HEK293 (cell line): ENCODE data around the gene ZNF425.

Experiments used
- CTCF ChIP-seq: fragments of 450-650 bp; formaldehyde crosslinking; IDR thresholded peaks from 2 replicates; pipeline ENCODE4 v1.5.1; 2016; ENCODE audit warnings: missing biosample characterization, missing genetic modification characterization
- HIC1 ChIP-seq: fragments of 450-650 bp; formaldehyde crosslinking; IDR thresholded peaks from 2 replicates; pipeline ENCODE4 v1.5.1; 2016; ENCODE audit warnings: missing biosample characterization, missing genetic modification characterization
- MEIS1 ChIP-seq: sonication (generic); formaldehyde crosslinking; IDR thresholded peaks from 2 replicates; pipeline ENCODE4 v1.8.1; 2022; ENCODE audit warnings: missing genetic modification reagents, mild to moderate bottlenecking, borderline replicate concordance
- TCF7L2 ChIP-seq: IDR thresholded peaks from 2 replicates; pipeline ENCODE4 v1.6.1; 2011; ENCODE audit warnings: low read depth, mild to moderate bottlenecking, inconsistent platforms, low read length, moderate library complexity, borderline replicate concordance
- ZNF133 ChIP-seq: fragments of 450-650 bp; formaldehyde crosslinking; IDR thresholded peaks from 2 replicates; pipeline ENCODE4 v1.5.1; 2016; ENCODE audit warnings: missing biosample characterization, missing genetic modification characterization
- ZNF174 ChIP-seq: fragments of 450-650 bp; formaldehyde crosslinking; IDR thresholded peaks from 2 replicates; pipeline ENCODE4 v1.5.0; 2017; ENCODE audit warnings: missing biosample characterization, mild to moderate bottlenecking, missing genetic modification characterization
- ZNF175 ChIP-seq: fragments of 450-650 bp; formaldehyde crosslinking; IDR thresholded peaks from 2 replicates; pipeline ENCODE4 v1.5.1; 2016; ENCODE audit warnings: missing biosample characterization, missing genetic modification characterization
- ZSCAN4 ChIP-seq: fragments of 450-650 bp; formaldehyde crosslinking; IDR thresholded peaks from 2 replicates; pipeline ENCODE4 v1.5.1; 2017; ENCODE audit warnings: missing biosample characterization, missing genetic modification characterization
- TF ChIP-seq, protein P1 (sequence below): fragments of 450-650 bp; formaldehyde crosslinking; IDR thresholded peaks from 2 replicates; pipeline ENCODE4 v1.5.1; 2016; ENCODE audit warnings: missing biosample characterization, missing genetic modification characterization

DNA sequence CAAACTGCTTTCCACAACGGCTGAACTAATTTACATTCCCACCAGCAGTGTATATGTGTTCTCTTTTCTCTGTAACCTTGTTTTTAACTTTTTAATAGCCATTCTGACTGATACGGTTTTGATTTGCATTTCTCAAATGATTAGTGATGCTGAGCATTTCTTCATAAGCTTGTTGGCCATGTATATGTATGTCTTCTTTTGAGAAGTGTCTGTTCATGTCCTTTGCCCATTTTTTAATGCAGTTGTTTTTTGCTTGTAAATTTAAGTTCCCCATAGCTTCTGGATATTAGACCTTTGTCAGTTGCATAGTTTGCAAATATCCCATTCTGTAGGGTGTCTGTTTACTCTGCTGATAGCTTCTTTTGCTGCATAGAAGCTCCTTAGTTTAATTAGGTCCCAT is 41.7 kb downstream of the ZNF425 start:
- TF ChIP-seq CTCF = no peak
- no peak for TF ChIP-seq MEIS1
- no peak for TF ChIP-seq TCF7L2
- no peak for TF ChIP-seq ZSCAN4 (tag by site-specific recombination)
- TF ChIP-seq ZNF133 (tag by site-specific recombination) = no peak
- TF ChIP-seq ZNF174 (tag by site-specific recombination) = no peak
- no peak for TF ChIP-seq HIC1
- TF ChIP-seq ZNF175 (tag by site-specific recombination) = no peak
- TF ChIP-seq, protein P1, sequence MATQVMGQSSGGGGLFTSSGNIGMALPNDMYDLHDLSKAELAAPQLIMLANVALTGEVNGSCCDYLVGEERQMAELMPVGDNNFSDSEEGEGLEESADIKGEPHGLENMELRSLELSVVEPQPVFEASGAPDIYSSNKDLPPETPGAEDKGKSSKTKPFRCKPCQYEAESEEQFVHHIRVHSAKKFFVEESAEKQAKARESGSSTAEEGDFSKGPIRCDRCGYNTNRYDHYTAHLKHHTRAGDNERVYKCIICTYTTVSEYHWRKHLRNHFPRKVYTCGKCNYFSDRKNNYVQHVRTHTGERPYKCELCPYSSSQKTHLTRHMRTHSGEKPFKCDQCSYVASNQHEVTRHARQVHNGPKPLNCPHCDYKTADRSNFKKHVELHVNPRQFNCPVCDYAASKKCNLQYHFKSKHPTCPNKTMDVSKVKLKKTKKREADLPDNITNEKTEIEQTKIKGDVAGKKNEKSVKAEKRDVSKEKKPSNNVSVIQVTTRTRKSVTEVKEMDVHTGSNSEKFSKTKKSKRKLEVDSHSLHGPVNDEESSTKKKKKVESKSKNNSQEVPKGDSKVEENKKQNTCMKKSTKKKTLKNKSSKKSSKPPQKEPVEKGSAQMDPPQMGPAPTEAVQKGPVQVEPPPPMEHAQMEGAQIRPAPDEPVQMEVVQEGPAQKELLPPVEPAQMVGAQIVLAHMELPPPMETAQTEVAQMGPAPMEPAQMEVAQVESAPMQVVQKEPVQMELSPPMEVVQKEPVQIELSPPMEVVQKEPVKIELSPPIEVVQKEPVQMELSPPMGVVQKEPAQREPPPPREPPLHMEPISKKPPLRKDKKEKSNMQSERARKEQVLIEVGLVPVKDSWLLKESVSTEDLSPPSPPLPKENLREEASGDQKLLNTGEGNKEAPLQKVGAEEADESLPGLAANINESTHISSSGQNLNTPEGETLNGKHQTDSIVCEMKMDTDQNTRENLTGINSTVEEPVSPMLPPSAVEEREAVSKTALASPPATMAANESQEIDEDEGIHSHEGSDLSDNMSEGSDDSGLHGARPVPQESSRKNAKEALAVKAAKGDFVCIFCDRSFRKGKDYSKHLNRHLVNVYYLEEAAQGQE = no peak
